HCT116 (cell line): ENCODE measurements around the gene PARVB. TPM values are rescaled to one million over a fixed set of nuclear protein-coding genes. Genes with fewer than 3 reads are reported as not detected.

ENCODE experiments used
- ATAC-seq: fragments of 200-7000 bp; cut with Tn5 transposase; 2 replicates; pipeline ENCODE4 v1.9.1; 2020; ENCODE audit warnings: mild to moderate bottlenecking, moderate library complexity
- BruUV-seq: library from RNA; stranded (reverse); fragments of 400-500 nt; replicated peaks from 2 replicates; lab custom pipeline; 2021; lab: Mats Ljungman, UMichigan
- CTCF ChIA-PET: fragments of 300-600 bp; sonication (Branson Sonifier 250); formaldehyde crosslinking; loops from one replicate; lab custom pipeline; 2021; ENCODE audit warnings: antibody characterized with exemption; lab: Charles Lee
- POLR2A ChIA-PET: fragments of 300-600, 350-600 bp; sonication (Branson Sonifier 250); formaldehyde crosslinking; loops from one replicate; lab custom pipeline; 2021; ENCODE audit warnings: antibody characterized with exemption; lab: Charles Lee
- RAD21 ChIA-PET, 2 experiments: fragments of 300-600 bp; sonication (Branson Sonifier 250); formaldehyde crosslinking; loops; one replicate each; lab custom pipeline; 2023; ENCODE audit warnings: low total read pairs in 2 of 2; ENCODE audit not compliant: uncharacterized antibody in 2 of 2, unreplicated experiment in 2 of 2, low non-redundant PET in 1 of 2; lab: Charles Lee
- DNase-seq: peaks from one replicate; pipeline ENCODE4 v3.0.0-alpha.2; 2010; ENCODE audit warnings: low read depth, low spot score
- H2AFZ ChIP-seq: fragments of 200-600 bp; shearing (Covaris generic), sonication (generic); 2 replicates; pipeline ENCODE4 v1.6.1; 2017; ENCODE audit warnings: low read depth, mixed run types, mixed read lengths, antibody characterized with exemption, low read length; ENCODE audit not compliant: poor library complexity, severe bottlenecking
- H3K27ac ChIP-seq: 2 replicates; pipeline ENCODE4 v1.5.1; 2012; ENCODE audit warnings: low read depth, low read length
- H3K27me3 ChIP-seq: fragments of 200-600 bp; sonication (generic); 2 replicates; pipeline ENCODE4 v1.6.1; 2016; ENCODE audit warnings: mixed run types, low read length, mixed read lengths; ENCODE audit not compliant: insufficient read depth
- H3K36me3 ChIP-seq, 2 experiments: fragments of 200-500 bp in 1 of 2; fragments of 200-600 bp in 1 of 2; sonication (Bioruptor generic) in 1 of 2; sonication (generic) in 1 of 2; 2 replicates each; pipeline versions ENCODE4 v1.5.1 to v1.6.1; 2014 to 2016; ENCODE audit warnings: low read length in 2 of 2, inconsistent platforms in 1 of 2, mixed read lengths in 1 of 2, mixed run types in 1 of 2; ENCODE audit not compliant: insufficient read depth in 2 of 2, control insufficient read depth in 1 of 2
- H3K4me1 ChIP-seq, 2 experiments: fragments of 200-600 bp in 1 of 2; sonication (generic) in 1 of 2; 2 replicates each; pipeline versions ENCODE4 v1.5.1 to v1.6.1; 2012 to 2017; ENCODE audit warnings: low read length in 2 of 2, inconsistent platforms in 1 of 2, mild to moderate bottlenecking in 1 of 2, mixed read lengths in 1 of 2, mixed run types in 1 of 2, moderate library complexity in 1 of 2; ENCODE audit not compliant: insufficient read depth in 2 of 2, control insufficient read depth in 1 of 2
- H3K4me2 ChIP-seq: fragments of 200-600 bp; sonication (generic); 2 replicates; pipeline ENCODE4 v1.6.1; 2017; ENCODE audit warnings: mixed run types, low read length, mixed read lengths
- H3K4me3 ChIP-seq, 2 experiments: fragments of 200-600 bp in 1 of 2; sonication (generic) in 1 of 2; replicated peaks in 1 of 2; 2 replicates each; pipeline ENCODE4 v1.5.1; 2011 to 2016; ENCODE audit warnings: low read length in 2 of 2, control low read depth in 1 of 2, low read depth in 1 of 2, mild to moderate bottlenecking in 1 of 2, mixed read lengths in 1 of 2, mixed run types in 1 of 2
- H3K79me2 ChIP-seq: fragments of 200-600 bp; sonication (generic); 2 replicates; pipeline ENCODE4 v1.6.1; 2017; ENCODE audit warnings: mild to moderate bottlenecking, mixed run types, low read length, moderate library complexity, mixed read lengths; ENCODE audit not compliant: insufficient read depth
- H3K9ac ChIP-seq: fragments of 200-600 bp; sonication (generic); 2 replicates; pipeline ENCODE4 v1.6.1; 2016; ENCODE audit warnings: low read length, mixed read lengths
- H3K9me2 ChIP-seq: fragments of 200-600 bp; sonication (generic), shearing (Covaris generic); 2 replicates; pipeline ENCODE4 v1.6.1; 2017; ENCODE audit warnings: mixed run types, mild to moderate bottlenecking, moderate library complexity; ENCODE audit not compliant: insufficient read depth
- H3K9me3 ChIP-seq, 2 experiments: fragments of 200-500 bp in 1 of 2; fragments of 200-600 bp in 1 of 2; sonication (Bioruptor generic) in 1 of 2; sonication (generic) in 1 of 2; 2 replicates each; pipeline ENCODE4 v1.6.1; 2014 to 2017; ENCODE audit warnings: low read length in 2 of 2, mixed read lengths in 2 of 2, inconsistent platforms in 1 of 2, low read depth in 1 of 2, mild to moderate bottlenecking in 1 of 2, mixed run types in 1 of 2, moderate library complexity in 1 of 2; ENCODE audit not compliant: control insufficient read depth in 1 of 2, insufficient read depth in 1 of 2
- H4K20me1 ChIP-seq: fragments of 200-600 bp; sonication (generic), shearing (Covaris generic); 2 replicates; pipeline ENCODE4 v1.6.1; 2017; ENCODE audit warnings: mixed run types, mild to moderate bottlenecking, moderate library complexity; ENCODE audit not compliant: insufficient read depth
- ELF1 ChIP-seq: IDR thresholded peaks from 2 replicates; pipeline ENCODE4 v1.6.1; 2012; ENCODE audit warnings: low read depth, borderline replicate concordance
- EZH2 ChIP-seq: fragments of 200-600 bp; sonication (generic); IDR thresholded peaks from 2 replicates; pipeline ENCODE4 v1.6.1; 2017; ENCODE audit warnings: antibody characterized with exemption, mixed run types
- FOSL1 ChIP-seq: IDR thresholded peaks from 2 replicates; pipeline ENCODE4 v1.6.1; 2012; ENCODE audit warnings: low read depth
- RAD21 ChIP-seq: IDR thresholded peaks from 2 replicates; pipeline ENCODE4 v1.6.1; 2012; ENCODE audit warnings: low read depth, mild to moderate bottlenecking
- SRF ChIP-seq: IDR thresholded peaks from 2 replicates; pipeline ENCODE4 v1.6.1; 2012; ENCODE audit warnings: low read depth
- ZNF274 ChIP-seq: fragments of 200-500 bp; sonication (Bioruptor generic); IDR thresholded peaks from 2 replicates; pipeline ENCODE4 v1.6.1; 2014; ENCODE audit warnings: mild to moderate bottlenecking, low read depth, low read length, inconsistent platforms
- intact Hi-C: fragments of 100-400 bp; cut with micrococcal nuclease; formaldehyde crosslinking; loops from 2 replicates; pipeline ENCODE4 v1.10.0; 2022
- total RNA-seq: library from RNA; stranded (reverse); gene quantifications from one replicate; pipeline ENCODE4 v1.2.1, GENCODE V29; 2021; ENCODE audit not compliant: unreplicated experiment

Gene PARVB
- total RNA-seq, 1 experiment from 2014 or later: 21.4 TPM

- Histone ChIP-seq H3K4me2 (no peak overlapping the region), H3K27me3 (no peaks in the 10 kb centered on the region), H3K79me2 (peaks cover 4% of the 10 kb centered on the region; the same call in 1 of the 2 replicates), H4K20me1 (peaks cover 6% of the 10 kb centered on the region; the same call in 1 of the 2 replicates), H3K4me3 (no peak overlapping the region), H3K27ac (no peak overlapping the region), H3K9me2 (no peaks in the 10 kb centered on the region), H3K4me1 (peaks cover 6 to 9% of the 10 kb centered on the region in 2 experiments), H3K36me3 (no peaks in the 10 kb centered on the region), H3K9ac (no peak overlapping the region), H3K9me3 (no peaks in the 10 kb centered on the region), H2AFZ (no peak overlapping the region)
- ChIA-PET CTCF (no interaction called here), POLR2A (no interaction called here), RAD21 (no interaction called here)
- ATAC-seq: no peak
- BruUV-seq: no TSS peak
- intact Hi-C loops: no loop called here
- no peak for TF ChIP-seq RAD21
- no peak for DNase-seq
These were observed 18.4 kb downstream of the PARVB start for GRCh38 chr22:44042249-44043218.

GRCh38 chr22:44045145-44045544, 21.0 kb downstream of the PARVB start:
- no peaks in the 10 kb centered on the region for H4K20me1 ChIP-seq
- H3K79me2 ChIP-seq: no peaks in the 10 kb centered on the region
- DNase-seq (no peak), ATAC-seq (no peak)
- ChIA-PET CTCF (no interaction called here), POLR2A (no interaction called here), RAD21 (no interaction called here)
- no peak overlapping the region for H3K9ac ChIP-seq
- no peak overlapping the region for H3K4me2 ChIP-seq
- BruUV-seq: no TSS peak
- H2AFZ ChIP-seq: no peak overlapping the region
- H3K27ac ChIP-seq: no peak overlapping the region
- no peak overlapping the region for H3K4me3 ChIP-seq
- no peaks in the 10 kb centered on the region for H3K9me2 ChIP-seq
- intact Hi-C loops: no loop called here
- no peaks in the 10 kb centered on the region for H3K27me3 ChIP-seq
- H3K9me3 ChIP-seq: no peaks in the 10 kb centered on the region
- no peaks in the 10 kb centered on the region for H3K36me3 ChIP-seq
- TF ChIP-seq ZNF274 (no peak), ELF1 (no peak), FOSL1 (no peak), SRF (no peak), EZH2 (no peak)
- no peaks in the 10 kb centered on the region for H3K4me1 ChIP-seq
